GM23248 (cell line): ENCODE data around the gene PCDHGB6. TPM values are rescaled to one million over a fixed set of nuclear protein-coding genes. Genes with fewer than 3 reads are reported as not detected.
"Not testable (repeated sequence)": the region's sequence is repeated elsewhere in the genome, so short reads cannot be mapped to it uniquely, and the experiment has no call there.

ENCODE experiments used
- DNase-seq: peaks from one replicate; pipeline ENCODE4 v3.0.0-alpha.2; 2015
- H2AFZ ChIP-seq: fragments of 200-600 bp; sonication (generic); 2 replicates; pipeline ENCODE4 v1.6.1; 2016; ENCODE audit warnings: antibody characterized with exemption
- H3F3A ChIP-seq: fragments of 200-600 bp; sonication (generic); 2 replicates; pipeline ENCODE4 v1.6.1; 2016; ENCODE audit warnings: mild to moderate bottlenecking, antibody characterized with exemption, mixed run types; ENCODE audit not compliant: insufficient read depth
- H3K27ac ChIP-seq: fragments of 200-600 bp; sonication (generic); 2 replicates; pipeline ENCODE4 v1.5.1; 2016; ENCODE audit warnings: mild to moderate bottlenecking
- H3K27me3 ChIP-seq: fragments of 200-600 bp; sonication (generic); replicated peaks from 2 replicates; pipeline ENCODE4 v1.6.1; 2016; ENCODE audit warnings: mild to moderate bottlenecking; ENCODE audit not compliant: insufficient read depth
- H3K36me3 ChIP-seq: fragments of 200-600 bp; sonication (generic); 2 replicates; pipeline ENCODE4 v1.6.1; 2016; ENCODE audit warnings: low read depth, mild to moderate bottlenecking
- H3K4me1 ChIP-seq: fragments of 200-600 bp; sonication (generic); 2 replicates; pipeline ENCODE4 v1.6.1; 2016; ENCODE audit warnings: mild to moderate bottlenecking; ENCODE audit not compliant: insufficient read depth
- H3K4me2 ChIP-seq: fragments of 200-600 bp; sonication (generic); one replicate; pipeline ENCODE4 v1.6.1; 2016; ENCODE audit warnings: mild to moderate bottlenecking; ENCODE audit not compliant: unreplicated experiment
- H3K4me3 ChIP-seq: fragments of 200-600 bp; sonication (generic); 2 replicates; pipeline ENCODE4 v1.5.1; 2016; ENCODE audit warnings: mild to moderate bottlenecking
- H3K79me2 ChIP-seq: fragments of 200-600 bp; sonication (generic); 2 replicates; pipeline ENCODE4 v1.6.1; 2016; ENCODE audit warnings: mild to moderate bottlenecking; ENCODE audit not compliant: insufficient read depth
- H3K9ac ChIP-seq: fragments of 200-600 bp; sonication (generic); 2 replicates; pipeline ENCODE4 v1.6.1; 2016; ENCODE audit warnings: mild to moderate bottlenecking
- H3K9me2 ChIP-seq: fragments of 200-600 bp; sonication (generic); 2 replicates; pipeline ENCODE4 v1.6.1; 2016; ENCODE audit warnings: mixed run types, mild to moderate bottlenecking, moderate library complexity; ENCODE audit not compliant: insufficient read depth
- H3K9me3 ChIP-seq: fragments of 200-600 bp; sonication (generic); one replicate; pipeline ENCODE4 v1.6.1; 2017; ENCODE audit warnings: low read depth
- H4K20me1 ChIP-seq: fragments of 200-600 bp; sonication (generic); 2 replicates; pipeline ENCODE4 v1.6.0; 2016; ENCODE audit not compliant: insufficient read depth
- EZH2 ChIP-seq: fragments of 200-600 bp; sonication (generic); IDR thresholded peaks from 2 replicates; pipeline ENCODE4 v1.6.1; 2018; ENCODE audit warnings: antibody characterized with exemption, mild to moderate bottlenecking; ENCODE audit not compliant: insufficient read depth, poor library complexity, severe bottlenecking
- EZH2phosphoT487 ChIP-seq: fragments of 200-600 bp; sonication (generic); IDR thresholded peaks from 2 replicates; pipeline ENCODE4 v1.6.1; 2018; ENCODE audit warnings: antibody characterized with exemption, moderate library complexity, mild to moderate bottlenecking, low read depth; ENCODE audit not compliant: insufficient read depth
- WGBS, 2 experiments: methylation state at CpG; one replicate each; pipeline ENCODE4 v1.1.6; 2015 to 2017; ENCODE audit warnings: low lambda C conversion rate in 2 of 2, low coverage in 1 of 2; ENCODE audit errors: missing lambda C conversion rate in 2 of 2; 5-methylcytosine and 5-hydroxymethylcytosine counted together
- in situ Hi-C: fragments of 300-500 bp; cut with MboI; formaldehyde crosslinking; loops from 2 replicates; pipeline ENCODE4 v1.15.0; 2020
- polyA plus RNA-seq: library from polyadenylated mRNA; unstranded; fragments of >200 nt; fragmentation: Nextera tagmentation; extraction: Ambion mirVana; gene quantifications from 2 replicates; pipeline ENCODE4 v1.2.1, GENCODE V29; 2016
- total RNA-seq: library from RNA; depleted of rRNA; stranded (reverse); fragments of >200 nt; shearing (Covaris generic); gene quantifications from 2 replicates; pipeline ENCODE4 v1.2.3, GENCODE V29; 2014

PCDHGB6 gene
- total and polyA plus RNA-seq, 2 experiments from 2014 or later = 1.9 to 3.2 TPM

DNA sequence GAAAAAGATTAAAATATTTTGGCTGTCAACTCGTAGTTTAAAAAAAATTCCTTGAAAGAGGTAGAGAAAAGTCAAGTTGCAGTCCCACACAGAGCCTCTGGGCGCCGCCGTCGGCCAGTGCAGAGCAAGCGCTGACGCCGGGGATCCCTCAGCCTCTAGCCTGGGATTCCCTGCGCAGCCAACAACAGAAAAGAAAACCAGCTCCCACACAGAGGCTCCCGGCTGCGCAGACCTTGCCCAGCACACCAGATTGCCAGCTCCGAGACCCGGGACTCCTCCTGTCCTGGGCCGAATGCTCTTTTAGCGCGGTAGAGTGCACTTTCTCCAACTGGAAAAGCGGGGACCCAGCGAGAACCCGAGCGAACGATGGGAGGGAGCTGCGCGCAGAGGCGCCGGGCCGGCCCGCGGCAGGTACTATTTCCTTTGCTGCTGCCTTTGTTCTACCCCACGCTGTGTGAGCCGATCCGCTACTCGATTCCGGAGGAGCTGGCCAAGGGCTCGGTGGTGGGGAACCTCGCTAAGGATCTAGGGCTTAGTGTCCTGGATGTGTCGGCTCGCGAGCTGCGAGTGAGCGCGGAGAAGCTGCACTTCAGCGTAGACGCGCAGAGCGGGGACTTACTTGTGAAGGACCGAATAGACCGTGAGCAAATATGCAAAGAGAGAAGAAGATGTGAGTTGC, 9.8 kb downstream of the PCDHGB6 start, which contains the start of gene PCDHGB7:
PCDHGB7 (plus strand) TSS at position 184 of the 679 bp plus-strand sequence; CDS start at position 367, 183 bp downstream.
- H3K27me3 ChIP-seq, H4K20me1 ChIP-seq, H3K9me3 ChIP-seq, H3K9me2 ChIP-seq, H3K36me3 ChIP-seq: not testable (repeated sequence)
- H3K4me3 ChIP-seq = peak within 1 kb of the TSS; percentile 75
- in situ Hi-C loops = loop anchor here (5.0 kb wide), 1 partner anchor 145 kb away; no protein-coding TSS in a partner anchor
- H3K9ac ChIP-seq = peak within 1 kb of the TSS; percentile 78
- peak; percentile 96 for DNase-seq
- H3F3A ChIP-seq = peaks cover 27% of the 10 kb centered on the region
- WGBS, 2 experiments = 11 to 13% methylated on average over 37 to 47 of the region's 47 CpGs
- H3K4me1 ChIP-seq = peaks cover 14% of the 10 kb centered on the region; the same call in 1 of the 2 replicates
- H3K27ac ChIP-seq = peak within 1 kb of the TSS; percentile 64
- peak within 1 kb of the TSS; percentile 68 for H3K4me2 ChIP-seq
- H3K79me2 ChIP-seq = peaks cover 27% of the 10 kb centered on the region
- peak within 1 kb of the TSS; percentile 72 for H2AFZ ChIP-seq

DNA sequence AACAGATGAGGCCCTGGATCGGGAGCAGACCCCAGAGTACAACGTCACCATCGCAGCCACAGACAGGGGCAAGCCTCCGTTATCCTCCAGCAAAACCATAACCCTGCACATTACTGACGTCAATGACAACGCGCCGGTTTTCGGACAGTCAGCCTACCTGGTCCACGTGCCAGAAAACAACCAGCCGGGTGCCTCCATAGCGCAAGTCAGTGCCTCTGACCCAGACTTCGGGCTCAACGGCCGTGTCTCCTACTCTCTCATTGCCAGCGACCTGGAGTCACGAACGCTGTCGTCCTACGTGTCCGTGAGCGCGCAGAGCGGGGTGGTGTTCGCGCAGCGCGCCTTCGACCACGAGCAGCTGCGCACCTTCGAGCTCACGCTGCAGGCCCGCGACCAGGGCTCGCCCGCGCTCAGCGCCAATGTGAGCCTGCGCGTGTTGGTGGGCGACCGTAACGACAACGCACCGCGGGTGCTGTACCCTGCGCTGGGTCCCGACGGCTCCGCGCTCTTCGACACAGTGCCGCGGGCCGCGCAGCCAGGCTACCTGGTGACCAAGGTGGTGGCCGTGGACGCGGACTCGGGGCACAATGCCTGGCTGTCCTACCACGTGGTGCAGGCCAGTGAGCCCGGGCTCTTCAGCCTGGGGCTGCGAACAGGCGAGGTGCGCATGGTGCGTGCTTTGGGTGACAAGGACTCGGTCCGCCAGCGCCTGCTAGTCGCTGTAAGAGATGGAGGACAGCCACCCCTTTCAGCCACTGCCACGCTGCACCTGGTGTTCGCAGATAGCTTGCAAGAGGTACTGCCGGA, 11.5 kb downstream of the PCDHGB6 start:
- no peaks in the 10 kb centered on the region for H3K27me3 ChIP-seq
- H3K9me3 ChIP-seq = no peaks in the 10 kb centered on the region
- H3K36me3 ChIP-seq = 0 out of 2 replicates have a peak, but pooled peaks cover 3% of the 10 kb centered on the region
- H3K4me1 ChIP-seq = peaks cover 17% of the 10 kb centered on the region; the same call in 1 of the 2 replicates
- H4K20me1 ChIP-seq = no peaks in the 10 kb centered on the region
- DNase-seq = no peak
- in situ Hi-C loops = loop anchor here (5.0 kb wide), 1 partner anchor 143 kb away; no protein-coding TSS in a partner anchor
- no peak overlapping the region for H3K27ac ChIP-seq
- TF ChIP-seq EZH2 (no peak), EZH2phosphoT487 (no peak)
- H2AFZ ChIP-seq = 0 out of 2 replicates have a peak overlapping the region, but pooled peaks have one; percentile 72
- H3F3A ChIP-seq = peaks cover 27% of the 10 kb centered on the region
- H3K9ac ChIP-seq = no peak overlapping the region
- no peak overlapping the region; the same call in 1 of the 2 replicates for H3K4me3 ChIP-seq
- peaks cover 36% of the 10 kb centered on the region for H3K79me2 ChIP-seq
- H3K4me2 ChIP-seq = no peak overlapping the region
- 46 to 47% methylated on average over 68 to 74 of the region's 74 CpGs for WGBS, 2 experiments
- H3K9me2 ChIP-seq = no peaks in the 10 kb centered on the region

DNA sequence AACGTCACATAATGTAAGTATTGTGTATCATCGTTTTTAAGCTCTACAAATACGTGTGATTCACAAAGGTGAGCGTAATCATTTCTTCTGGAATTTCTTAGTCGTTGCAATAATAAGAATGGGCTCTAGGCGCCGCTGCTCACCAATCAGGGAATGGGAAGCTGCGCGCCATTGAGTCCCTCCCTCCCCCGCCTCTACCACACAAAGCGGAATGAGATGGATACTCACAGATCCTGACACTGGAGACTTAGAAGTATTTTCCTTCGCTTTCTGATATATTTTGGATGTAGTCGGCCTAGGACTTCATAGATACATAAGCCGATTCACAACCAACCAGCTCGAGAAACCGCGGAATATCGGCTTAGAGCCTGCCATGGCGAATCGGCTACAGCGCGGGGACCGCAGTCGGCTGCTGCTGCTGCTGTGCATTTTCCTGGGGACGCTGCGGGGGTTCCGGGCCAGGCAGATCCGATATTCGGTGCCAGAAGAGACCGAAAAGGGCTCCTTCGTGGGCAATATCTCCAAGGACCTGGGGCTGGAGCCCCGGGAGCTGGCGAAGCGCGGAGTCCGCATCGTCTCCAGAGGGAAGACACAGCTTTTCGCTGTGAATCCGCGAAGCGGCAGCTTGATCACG, 13.2 kb downstream of the PCDHGB6 start, which contains the start of gene PCDHGA11:
PCDHGA11 (plus strand) TSS at position 197 of the 634 bp plus-strand sequence; CDS start at position 374, 177 bp downstream.
- H3K4me2 ChIP-seq = peak within 1 kb of the TSS; percentile 79
- peaks cover 20% of the 10 kb centered on the region; the same call in 1 of the 2 replicates for H3K4me1 ChIP-seq
- peaks cover 27% of the 10 kb centered on the region for H3F3A ChIP-seq
- H3K27me3 ChIP-seq = no peaks in the 10 kb centered on the region
- TF ChIP-seq EZH2phosphoT487 (no peak), EZH2 (no peak)
- DNase-seq = peak; percentile 88
- WGBS, 2 experiments = 11 to 14% methylated on average over 42 of the region's 42 CpGs
- in situ Hi-C loops = no loop called here
- H3K36me3 ChIP-seq = 0 out of 2 replicates have a peak, but pooled peaks cover 3% of the 10 kb centered on the region
- no peaks in the 10 kb centered on the region for H4K20me1 ChIP-seq
- H3K79me2 ChIP-seq = peaks cover 53% of the 10 kb centered on the region
- no peaks in the 10 kb centered on the region for H3K9me3 ChIP-seq
- H3K9me2 ChIP-seq = no peaks in the 10 kb centered on the region
- peak within 1 kb of the TSS; percentile 80 for H3K4me3 ChIP-seq
- peak within 1 kb of the TSS; percentile 80 for H2AFZ ChIP-seq
- peak within 1 kb of the TSS; percentile 65 for H3K27ac ChIP-seq
- peak within 1 kb of the TSS; percentile 77 for H3K9ac ChIP-seq

DNA sequence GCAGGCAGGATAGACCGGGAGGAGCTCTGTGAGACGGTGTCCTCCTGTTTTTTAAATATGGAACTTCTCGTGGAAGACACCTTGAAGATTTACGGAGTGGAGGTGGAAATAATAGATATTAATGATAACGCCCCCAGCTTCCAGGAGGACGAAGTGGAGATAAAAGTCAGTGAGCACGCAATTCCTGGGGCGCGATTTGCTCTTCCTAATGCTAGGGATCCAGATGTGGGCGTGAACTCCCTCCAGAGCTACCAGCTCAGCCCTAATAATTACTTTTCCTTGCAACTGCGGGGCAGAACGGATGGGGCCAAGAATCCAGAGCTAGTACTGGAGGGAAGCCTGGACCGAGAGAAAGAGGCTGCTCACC, 13.7 kb downstream of the PCDHGB6 start:
- H3K27me3 ChIP-seq = no peaks in the 10 kb centered on the region
- no peak for TF ChIP-seq EZH2phosphoT487
- no peak for TF ChIP-seq EZH2
- H3K9me3 ChIP-seq = no peaks in the 10 kb centered on the region
- peak overlapping the region; percentile 77 for H3K9ac ChIP-seq
- H3K27ac ChIP-seq = peak overlapping the region; percentile 65
- peaks cover 58% of the 10 kb centered on the region for H3K79me2 ChIP-seq
- peak; percentile 60 for DNase-seq
- WGBS, 2 experiments = 16 to 18% methylated on average over 13 of the region's 13 CpGs
- H2AFZ ChIP-seq = peak overlapping the region; percentile 80
- no peaks in the 10 kb centered on the region for H3K9me2 ChIP-seq
- peaks cover 20% of the 10 kb centered on the region; the same call in 1 of the 2 replicates for H3K4me1 ChIP-seq
- peaks cover 27% of the 10 kb centered on the region for H3F3A ChIP-seq
- in situ Hi-C loops = no loop called here
- 0 out of 2 replicates have a peak, but pooled peaks cover 3% of the 10 kb centered on the region for H3K36me3 ChIP-seq
- no peaks in the 10 kb centered on the region for H4K20me1 ChIP-seq
- H3K4me3 ChIP-seq = peak overlapping the region; percentile 80
- H3K4me2 ChIP-seq = peak overlapping the region; percentile 79
